ENCODE results near the gene GPATCH4. TPM values are rescaled to one million over a fixed set of nuclear protein-coding genes. Genes with fewer than 3 reads are reported as not detected.

The GPATCH4 gene
- total RNA-seq, 2 experiments from 2014 or later = 33.3 to 51.6 TPM

- Histone ChIP-seq H3K27ac (ENCODE audit: low read depth, low read length, poor library complexity, severe bottlenecking) (no peak overlapping the region), H3K4me1 (ENCODE audit: insufficient read depth, low read length, poor library complexity, severe bottlenecking) (peaks cover 32% of the 10 kb centered on the region), H3K9me2 (ENCODE audit: insufficient read depth, low read length) (no peaks in the 10 kb centered on the region), H3K4me2 (ENCODE audit: low read length) (no peak overlapping the region), H3K36me3 (ENCODE audit: insufficient read depth, low read length) (peaks cover 26% of the 10 kb centered on the region), H3K9me3 (ENCODE audit: low read length) (no peaks in the 10 kb centered on the region), H3K79me2 (ENCODE audit: insufficient read depth, low read depth, low read length) (no peaks in the 10 kb centered on the region), H2AFZ (ENCODE audit: low read length) (no peak overlapping the region), H3K4me3 (ENCODE audit: low read depth, low read length, poor library complexity, severe bottlenecking) (no peak overlapping the region), H4K20me1 (ENCODE audit: insufficient read depth, low read length) (no peaks in the 10 kb centered on the region)
- intact Hi-C loops (cut with micrococcal nuclease; ENCODE audit: unreplicated experiment) = no loop called here
- ChIA-PET CTCF (ENCODE audit: unreplicated experiment) (no interaction called here), POLR2A (interaction anchor here (0.8 to 2.7 kb wide), 4 partner anchors 8 to 45 kb away, joined by 3 to 10 read pairs (median 4); no protein-coding TSS in a partner anchor)
- no peak for DNase-seq (ENCODE audit: low spot score)
- BruUV-seq (replicated peaks) = no TSS peak
- TF ChIP-seq CTCF (conservative IDR thresholded peaks at IDR 0.05; ENCODE audit: low read length) (no peak), EZH2phosphoT487 (IDR thresholded peaks at IDR 0.05; ENCODE audit: borderline replicate concordance, low read depth, low read length) (no peak)
Measured at GRCh38 chr1:156552518-156552917, 48.8 kb downstream of the GPATCH4 start.

GRCh38 chr1:156551869-156552268 is 49.4 kb downstream of the GPATCH4 start:
- H3K4me3 ChIP-seq (ENCODE audit: low read depth, low read length, poor library complexity, severe bottlenecking) = no peak overlapping the region
- BruUV-seq (replicated peaks) = no TSS peak
- TF ChIP-seq CTCF (conservative IDR thresholded peaks at IDR 0.05; ENCODE audit: low read length) = no peak
- TF ChIP-seq EZH2phosphoT487 (IDR thresholded peaks at IDR 0.05; ENCODE audit: borderline replicate concordance, low read depth, low read length) = no peak
- H3K36me3 ChIP-seq (ENCODE audit: insufficient read depth, low read length) = peaks cover 29% of the 10 kb centered on the region
- H2AFZ ChIP-seq (ENCODE audit: low read length) = no peak overlapping the region
- no peaks in the 10 kb centered on the region for H4K20me1 ChIP-seq (ENCODE audit: insufficient read depth, low read length)
- CTCF ChIA-PET (ENCODE audit: unreplicated experiment) = interaction anchor here (0.7 kb wide), 1 partner anchor 68 kb away, joined by 3 read pairs; no protein-coding TSS in a partner anchor
- POLR2A ChIA-PET = interaction anchor here (0.5 to 2.7 kb wide), 11 partner anchors 14 to 99 kb away, joined by 3 to 10 read pairs (median 3); partner anchors contain the start of genes MEF2D and NAXE
- no peaks in the 10 kb centered on the region for H3K9me3 ChIP-seq (ENCODE audit: low read length)
- H3K27ac ChIP-seq (ENCODE audit: low read depth, low read length, poor library complexity, severe bottlenecking) = peak overlapping the region; percentile 39
- H3K4me2 ChIP-seq (ENCODE audit: low read length) = no peak overlapping the region
- H3K79me2 ChIP-seq (ENCODE audit: insufficient read depth, low read depth, low read length) = no peaks in the 10 kb centered on the region
- H3K4me1 ChIP-seq (ENCODE audit: insufficient read depth, low read length, poor library complexity, severe bottlenecking) = peaks cover 32% of the 10 kb centered on the region
- intact Hi-C loops (cut with micrococcal nuclease; ENCODE audit: unreplicated experiment) = no loop called here
- no peak for DNase-seq (ENCODE audit: low spot score)
- no peaks in the 10 kb centered on the region for H3K9me2 ChIP-seq (ENCODE audit: insufficient read depth, low read length)

GRCh38 chr1:156551066-156551643 is 50.1 kb downstream of the GPATCH4 start:
- H2AFZ ChIP-seq (ENCODE audit: low read length) = no peak overlapping the region
- POLR2A ChIA-PET = interaction anchor here (0.5 to 2.7 kb wide), 13 partner anchors 15 to 98 kb away, joined by 3 to 10 read pairs (median 3); partner anchors contain the start of genes MEF2D and NAXE

More at GRCh38 chr1:156551066-156551643, 50.1 kb downstream of the GPATCH4 start:
- H3K9me3 ChIP-seq (ENCODE audit: low read length) = no peaks in the 10 kb centered on the region
- TF ChIP-seq EZH2phosphoT487 (IDR thresholded peaks at IDR 0.05; ENCODE audit: borderline replicate concordance, low read depth, low read length) (no peak), CTCF (conservative IDR thresholded peaks at IDR 0.05; ENCODE audit: low read length) (no peak)
- H3K4me1 ChIP-seq (ENCODE audit: insufficient read depth, low read length, poor library complexity, severe bottlenecking) = peaks cover 32% of the 10 kb centered on the region
- peak; percentile 66 for DNase-seq (ENCODE audit: low spot score)
- H3K9me2 ChIP-seq (ENCODE audit: insufficient read depth, low read length) = no peaks in the 10 kb centered on the region
- CTCF ChIA-PET (ENCODE audit: unreplicated experiment) = interaction anchor here (0.7 kb wide), 1 partner anchor 68 kb away, joined by 3 read pairs; no protein-coding TSS in a partner anchor
- intact Hi-C loops (cut with micrococcal nuclease; ENCODE audit: unreplicated experiment) = no loop called here
- H3K4me3 ChIP-seq (ENCODE audit: low read depth, low read length, poor library complexity, severe bottlenecking) = no peak overlapping the region
- H3K4me2 ChIP-seq (ENCODE audit: low read length) = 0 out of 2 replicates have a peak overlapping the region, but pooled peaks have one; percentile 9
- no peaks in the 10 kb centered on the region for H4K20me1 ChIP-seq (ENCODE audit: insufficient read depth, low read length)
- H3K79me2 ChIP-seq (ENCODE audit: insufficient read depth, low read depth, low read length) = no peaks in the 10 kb centered on the region
- H3K36me3 ChIP-seq (ENCODE audit: insufficient read depth, low read length) = peaks cover 34% of the 10 kb centered on the region
- peak overlapping the region; percentile 39 for H3K27ac ChIP-seq (ENCODE audit: low read depth, low read length, poor library complexity, severe bottlenecking)
- BruUV-seq (replicated peaks) = no TSS peak
